Right lung (tissue), 5 donors: Measurements from ENCODE around the gene P2RY13. TPM values are rescaled to one million over a fixed set of nuclear protein-coding genes. Genes with fewer than 3 reads are reported as not detected.

Experiments
- DNase-seq, 2 donors: peaks; one replicate each; pipeline ENCODE4 v3.0.0-alpha.2; 2013
- polyA plus RNA-seq, 5 donors: library from polyadenylated mRNA; unstranded; fragments of 120-200 nt; gene quantifications; one replicate each; pipeline versions ENCODE4 v1.2.1 to v1.2.3, GENCODE V29; 2013; ENCODE audit warnings: inconsistent platforms in 1 of 5, low replicate concordance in 1 of 5; ENCODE audit not compliant: insufficient read length in 5 of 5, insufficient read depth in 1 of 5

Gene P2RY13
- polyA plus RNA-seq, 5 donors: 0.77 to 1.7 (median 1.7) TPM

GRCh38 chr3:151296226-151296625, 33.1 kb downstream of the P2RY13 start:
- no peak for DNase-seq

- DNase-seq: no peak
These were observed 36.2 kb downstream of the P2RY13 start for GRCh38 chr3:151293127-151293526.

- DNase-seq: no peak
These were observed 38.7 kb downstream of the P2RY13 start for GRCh38 chr3:151290673-151291072.

GRCh38 chr3:151289445-151289844, 39.9 kb downstream of the P2RY13 start:
- DNase-seq: no peak

- DNase-seq: no peak
These were observed 43.4 kb downstream of the P2RY13 start for GRCh38 chr3:151285940-151286339.

- DNase-seq: no peak
These were observed 45.4 kb downstream of the P2RY13 start for GRCh38 chr3:151283907-151284461.

- no peak for DNase-seq
These were observed 46.0 kb downstream of the P2RY13 start for GRCh38 chr3:151283387-151283786.

GRCh38 chr3:151282921-151283320, 46.4 kb downstream of the P2RY13 start:
- DNase-seq: peak in 1 of 2 donors; percentile 55

- DNase-seq: no peak
These were observed 47.6 kb downstream of the P2RY13 start for GRCh38 chr3:151281671-151282324.

GRCh38 chr3:151278230-151278629, 51.1 kb downstream of the P2RY13 start, which contains the start of gene P2RY14:
Gene P2RY14, minus strand, starts transcription at chr3:151278542. Its CDS starts 64,226 bp downstream, at chr3:151214316.
- no peak for DNase-seq

- no peak for DNase-seq
These were observed 52.7 kb downstream of the P2RY13 start for GRCh38 chr3:151276687-151277042.

Other genes with a start within 250 kb of the P2RY13 start
- gene MED12L, start 243.9 kb downstream of the P2RY13 start, polyA plus RNA-seq: 1 to 10 TPM in 1 of 5 donors, under 1 TPM in 4; 0.46 to 1.3 (median 0.73) TPM
- gene GPR171, start 126.3 kb downstream of the P2RY13 start, polyA plus RNA-seq: 1 to 10 TPM in 2 of 5 donors, under 1 TPM in 3; 0.27 to 1.2 (median 0.65) TPM
- gene P2RY14, start 51.0 kb downstream of the P2RY13 start, polyA plus RNA-seq: 1 to 10 TPM; 3.9 to 7.3 (median 5.4) TPM
- not detected for gene GPR87, start 12.7 kb downstream of the P2RY13 start, polyA plus RNA-seq
- 1 to 10 TPM in 3 of 5 donors, under 1 TPM in 2; 0.70 to 2.2 (median 1.3) TPM for gene P2RY12, start 55.2 kb upstream of the P2RY13 start, polyA plus RNA-seq
- gene IGSF10, start 131.5 kb upstream of the P2RY13 start, polyA plus RNA-seq: 10 to 100 TPM; 17.6 to 38.3 (median 34.3) TPM